ENCODE data around the gene DHRS3. TPM values are rescaled to one million over a fixed set of nuclear protein-coding genes. Genes with fewer than 3 reads are reported as not detected.
"Not testable (repeated sequence)": the region's sequence is repeated elsewhere in the genome, so short reads cannot be mapped to it uniquely, and the experiment has no call there.

DHRS3 gene
- polyA plus RNA-seq, 10 donors, result 11.8 to 25.6 (median 17.0) TPM

DNA sequence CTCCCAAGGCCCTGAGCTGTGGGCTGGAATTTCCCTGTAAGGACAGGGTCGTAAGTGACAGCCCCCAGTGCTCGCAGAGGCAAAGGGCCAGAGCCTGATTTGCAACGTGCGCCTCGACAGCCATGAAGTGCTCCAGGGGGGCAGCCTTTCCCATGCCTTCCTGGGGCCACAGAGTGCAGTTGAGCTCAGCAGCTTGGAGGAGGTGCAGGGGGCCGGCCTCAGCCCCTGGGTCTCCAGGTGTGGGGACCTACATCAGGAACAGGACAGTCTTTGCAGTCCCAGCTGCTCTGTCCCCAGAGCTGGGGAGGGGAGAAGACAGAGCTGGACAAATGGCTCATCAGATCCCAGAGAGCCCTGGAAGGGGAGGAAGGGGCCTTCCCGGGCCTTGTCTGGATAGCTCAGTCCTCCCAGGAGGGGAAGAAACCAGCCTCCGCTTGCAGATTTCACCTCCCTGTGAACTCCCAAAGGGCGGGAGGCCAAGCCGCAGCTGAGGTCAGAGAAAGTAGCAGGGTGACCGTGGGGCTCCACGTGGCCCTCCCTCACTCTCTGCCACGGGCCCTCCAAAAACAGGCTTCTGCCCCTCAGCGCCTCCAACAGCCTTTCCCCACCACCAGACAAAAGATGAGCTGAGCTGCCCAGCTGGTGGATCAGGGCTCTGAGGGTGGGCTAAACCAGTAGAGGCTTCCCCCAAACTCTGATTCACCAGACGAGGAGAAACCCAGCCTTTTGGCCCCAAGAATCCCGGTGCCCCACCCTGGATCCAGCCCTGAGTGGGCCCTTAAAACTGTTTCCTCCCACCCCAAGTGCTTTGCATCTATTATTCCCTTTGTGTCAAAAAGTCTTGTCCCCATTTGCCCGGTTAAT, 76.5 kb downstream of the DHRS3 start:
- DNase-seq, result peak in 1 of 3 donors; percentile 67

DNA sequence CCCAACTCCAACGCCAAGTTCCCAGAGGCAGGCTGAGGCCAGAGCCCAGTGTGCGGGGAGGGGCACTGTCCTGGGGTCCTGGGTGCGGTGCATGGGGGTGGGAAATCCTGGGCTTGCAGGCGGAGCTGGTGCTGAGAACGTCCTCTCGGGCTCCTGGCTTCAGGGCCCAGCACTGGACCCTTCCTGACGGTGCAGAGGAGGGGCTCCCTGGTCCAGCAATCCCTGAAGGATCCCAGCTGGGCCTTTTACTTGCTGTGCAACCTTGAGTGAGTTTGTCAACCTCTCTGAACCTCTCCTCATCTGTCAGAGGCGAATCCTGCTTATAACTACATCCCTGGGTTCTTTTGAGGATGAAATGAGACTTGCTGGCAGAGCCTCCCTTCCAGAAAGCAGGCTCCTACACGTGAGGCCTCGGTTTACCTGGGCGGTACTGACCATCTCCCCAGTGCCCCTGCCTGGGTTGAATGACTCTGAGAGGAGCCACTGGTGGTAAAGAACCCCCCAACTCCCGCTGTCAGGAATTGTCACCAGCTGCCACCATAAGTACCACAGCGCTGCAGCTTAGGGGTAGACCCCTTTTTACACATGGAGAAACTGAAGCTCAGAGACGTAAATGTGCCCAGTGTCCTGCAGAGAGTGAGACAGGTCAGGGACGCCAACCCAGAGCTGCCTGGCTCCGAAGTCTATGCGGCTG, 77.3 kb downstream of the DHRS3 start:
- no peak for DNase-seq

DNA sequence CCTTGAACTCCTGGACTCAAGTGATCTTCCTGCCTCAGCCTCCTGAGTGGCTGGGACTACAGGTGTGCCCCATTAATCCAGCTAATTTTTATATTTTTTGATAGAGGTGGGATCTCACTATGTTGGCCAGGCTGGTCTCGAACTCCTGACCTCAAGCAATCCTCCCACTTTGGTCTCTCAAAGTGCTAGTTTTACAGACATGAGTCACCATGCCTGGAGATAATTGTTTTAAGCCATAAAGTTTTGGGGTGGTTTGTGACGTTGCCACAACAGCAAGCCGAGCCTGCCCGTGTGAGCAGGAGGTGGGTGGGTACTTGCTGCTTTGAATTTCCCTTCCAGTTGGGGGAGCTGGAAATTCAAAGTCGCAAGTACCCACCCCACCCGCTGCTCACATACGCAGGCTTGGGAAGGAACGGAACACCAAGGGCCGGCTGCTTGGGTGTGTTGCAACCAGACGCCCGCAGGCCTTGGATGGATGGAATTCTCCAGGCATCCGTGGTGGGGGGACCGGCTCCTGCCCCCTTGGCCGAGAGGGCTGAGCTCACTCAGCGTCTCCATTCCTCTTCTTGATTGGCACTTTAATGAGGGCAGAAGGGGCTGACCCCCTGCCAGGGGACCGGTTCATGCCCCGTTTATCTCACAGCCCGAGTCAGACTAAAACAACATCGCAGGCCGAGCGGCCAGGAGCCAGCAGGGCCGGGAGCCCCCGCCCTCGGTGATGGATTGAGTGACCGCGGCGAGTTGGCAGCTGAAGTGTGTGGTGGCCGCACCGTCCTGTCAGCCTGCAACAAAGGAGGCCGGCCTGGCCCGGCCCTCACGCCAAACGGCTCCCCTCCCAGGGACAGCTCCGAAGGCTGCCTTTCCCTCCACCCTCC, 78.1 kb downstream of the DHRS3 start:
- DNase-seq, result peak; percentile 69 to 86 (median 79)

DNA sequence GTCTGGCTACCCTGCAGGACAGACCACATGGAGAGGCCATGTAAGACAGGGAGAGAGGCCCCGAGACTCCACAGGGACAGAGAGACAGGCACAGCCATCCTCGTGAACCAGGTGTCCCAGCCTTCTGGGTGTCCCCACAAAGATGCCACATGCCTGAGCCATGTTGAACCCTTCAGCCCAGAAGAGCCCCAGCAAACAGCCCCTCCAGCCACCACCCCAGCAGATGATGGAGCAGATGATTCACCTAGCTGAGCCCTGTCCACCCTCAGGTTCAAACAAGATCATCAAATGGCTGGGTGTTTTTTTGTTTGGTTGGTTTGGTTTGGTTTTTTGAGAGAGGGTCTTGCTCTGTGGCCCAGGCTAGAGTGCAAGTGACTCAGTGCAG, 78.7 kb downstream of the DHRS3 start:
- DNase-seq, result no peak

DNA sequence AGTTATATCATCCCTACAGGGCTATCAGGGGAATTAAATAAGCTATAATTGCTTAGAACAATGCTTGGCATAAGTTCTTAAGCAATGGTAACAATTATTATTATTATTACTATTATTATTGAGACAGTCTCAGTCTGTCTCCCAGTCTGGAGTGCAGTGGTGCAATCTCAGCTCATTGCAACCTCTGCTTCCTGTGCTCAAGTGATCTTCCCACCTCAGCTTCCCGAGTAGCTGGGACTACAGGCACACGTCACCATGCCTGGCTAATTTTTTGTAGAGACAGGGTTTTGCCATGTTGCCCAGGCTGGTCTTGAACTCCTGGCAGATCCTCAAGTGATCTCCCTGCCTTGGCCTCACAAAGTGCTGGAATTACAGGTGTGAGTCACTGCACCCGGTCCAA, 79.5 kb downstream of the DHRS3 start:
- DNase-seq, result not testable (repeated sequence)

DNA sequence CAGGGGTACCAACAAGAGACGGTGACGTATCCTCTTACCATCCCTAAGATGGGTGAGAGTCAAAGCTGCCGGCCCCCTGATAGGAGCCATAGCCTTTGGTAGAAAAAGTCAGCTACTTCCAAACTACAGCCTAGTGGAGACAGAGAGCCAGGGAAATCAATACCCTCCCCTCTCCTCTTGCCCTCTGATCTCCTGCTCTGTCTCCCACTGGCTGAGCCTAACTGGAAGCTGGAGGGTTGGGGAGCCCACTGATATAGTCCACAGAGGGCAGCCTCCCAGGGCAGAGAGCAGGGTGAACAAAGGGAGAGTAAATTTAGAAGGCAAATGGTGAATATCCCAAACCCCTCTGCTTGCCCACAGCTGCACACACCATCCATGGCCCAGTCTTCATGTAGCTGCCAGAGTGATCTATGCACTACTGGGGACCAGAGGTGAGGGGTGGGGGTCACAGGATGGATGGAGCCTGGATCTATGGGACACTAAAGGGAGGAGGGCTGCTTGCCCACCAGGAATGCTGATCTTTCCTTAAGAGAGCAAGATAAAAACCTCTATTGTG, 80.0 kb downstream of the DHRS3 start:
- DNase-seq, result no peak

DNA sequence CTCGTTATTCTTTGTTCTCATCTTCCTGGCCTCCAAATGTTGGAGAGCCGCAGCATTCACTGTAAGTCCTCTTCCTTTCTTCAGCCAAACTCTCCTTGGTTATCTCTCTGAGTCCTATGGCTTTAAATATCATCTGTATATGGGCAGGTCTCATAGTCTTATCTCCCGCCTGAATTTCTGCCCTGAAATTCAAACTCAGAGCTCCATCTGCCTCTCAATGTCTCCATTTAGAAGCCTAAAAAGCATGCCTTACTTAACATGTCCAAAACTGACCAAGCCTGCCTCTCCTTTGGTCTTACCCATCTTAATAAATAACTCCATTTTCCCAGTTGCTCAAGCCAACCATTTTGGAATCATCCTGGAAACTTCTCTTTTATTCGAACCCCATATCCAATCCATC, 80.7 kb downstream of the DHRS3 start:
- no peak for DNase-seq

DNA sequence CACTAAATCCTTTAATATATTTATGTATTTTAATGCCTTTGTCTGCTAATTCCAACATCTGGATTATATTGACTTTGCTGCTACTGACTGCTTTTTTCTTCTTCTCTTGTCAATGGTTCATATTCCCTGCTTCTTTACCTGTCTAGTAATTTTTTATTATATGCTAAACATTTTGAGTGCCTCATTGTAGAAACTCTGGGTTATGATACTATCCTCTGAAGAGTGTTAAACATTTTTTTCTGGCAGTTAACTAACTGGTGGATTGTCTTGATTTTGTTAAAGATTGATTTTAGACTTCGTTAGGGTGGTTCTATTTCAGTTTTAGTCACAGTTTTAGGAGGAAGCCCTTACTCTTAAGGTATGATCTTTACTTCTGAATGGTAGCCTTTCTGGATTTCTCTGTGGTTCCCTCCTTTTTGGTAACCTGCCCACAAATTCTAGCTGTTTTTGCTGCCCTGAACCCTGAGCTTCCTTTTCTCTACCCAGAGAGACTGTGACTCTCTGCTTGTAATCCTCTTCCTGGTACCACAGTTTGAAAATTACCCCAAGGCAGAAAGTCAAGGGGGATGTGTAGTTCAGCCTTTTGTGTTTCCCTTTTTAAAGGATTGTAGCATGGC, 81.9 kb downstream of the DHRS3 start:
- no peak for DNase-seq

DNA sequence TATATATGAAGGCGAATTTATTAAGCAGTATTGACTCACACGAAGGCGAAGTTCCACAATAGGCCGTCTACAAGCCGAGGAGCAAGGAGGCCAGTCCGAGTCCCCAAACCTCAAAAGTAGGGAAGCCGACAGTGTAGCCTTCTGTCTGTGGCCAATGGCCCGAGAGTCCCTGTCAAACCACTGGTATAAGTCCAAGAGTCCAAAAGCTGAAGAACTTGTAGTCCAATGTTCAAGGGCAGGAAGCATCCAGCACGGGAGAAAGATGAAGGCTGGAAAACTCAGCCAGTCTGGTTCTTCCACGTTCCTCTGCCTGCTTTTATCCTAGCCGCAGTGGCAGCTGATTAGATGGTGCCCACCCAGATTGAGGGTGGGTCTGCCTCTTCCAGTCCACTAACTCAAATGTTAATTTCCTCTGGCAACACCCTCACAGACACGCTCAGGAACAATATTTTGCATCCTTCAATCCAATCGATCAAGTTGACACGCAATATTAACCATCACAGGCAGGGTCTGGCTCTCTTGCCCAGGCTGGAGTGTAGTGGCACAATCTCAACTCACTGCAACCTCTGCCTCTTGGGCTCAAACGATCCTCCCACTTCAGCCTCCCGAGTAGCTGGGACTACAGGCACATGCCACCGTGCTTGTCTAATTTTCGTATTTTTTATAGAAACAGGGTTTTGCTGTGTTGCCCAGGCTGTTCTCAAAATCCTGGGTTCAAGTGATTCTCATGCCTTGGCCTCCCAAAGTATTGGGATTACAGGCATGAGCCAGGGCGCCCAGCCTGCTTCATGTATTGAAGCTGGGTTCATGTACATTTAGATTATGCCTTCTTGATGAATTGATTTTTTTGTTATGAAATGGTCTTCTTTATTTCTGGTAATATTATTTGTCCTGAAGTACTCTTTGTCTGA, 85.3 kb downstream of the DHRS3 start:
- DNase-seq, result no peak

DNA sequence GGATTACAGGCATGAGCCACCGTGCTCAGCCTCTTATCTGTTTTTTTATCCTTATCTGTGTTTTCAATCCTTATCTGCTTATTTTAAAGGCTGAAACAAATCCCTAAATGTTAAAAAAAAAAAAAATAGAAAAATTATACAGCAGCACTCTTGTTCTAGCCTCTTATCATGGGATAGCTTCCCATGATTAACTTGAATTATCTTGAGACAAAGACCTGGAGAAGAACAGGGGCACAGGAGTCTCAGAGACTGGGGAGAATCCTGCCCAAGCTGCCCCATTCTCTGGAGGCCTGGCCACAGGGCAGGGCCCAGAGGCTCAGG, 86.9 kb downstream of the DHRS3 start:
- no peak for DNase-seq

DNA sequence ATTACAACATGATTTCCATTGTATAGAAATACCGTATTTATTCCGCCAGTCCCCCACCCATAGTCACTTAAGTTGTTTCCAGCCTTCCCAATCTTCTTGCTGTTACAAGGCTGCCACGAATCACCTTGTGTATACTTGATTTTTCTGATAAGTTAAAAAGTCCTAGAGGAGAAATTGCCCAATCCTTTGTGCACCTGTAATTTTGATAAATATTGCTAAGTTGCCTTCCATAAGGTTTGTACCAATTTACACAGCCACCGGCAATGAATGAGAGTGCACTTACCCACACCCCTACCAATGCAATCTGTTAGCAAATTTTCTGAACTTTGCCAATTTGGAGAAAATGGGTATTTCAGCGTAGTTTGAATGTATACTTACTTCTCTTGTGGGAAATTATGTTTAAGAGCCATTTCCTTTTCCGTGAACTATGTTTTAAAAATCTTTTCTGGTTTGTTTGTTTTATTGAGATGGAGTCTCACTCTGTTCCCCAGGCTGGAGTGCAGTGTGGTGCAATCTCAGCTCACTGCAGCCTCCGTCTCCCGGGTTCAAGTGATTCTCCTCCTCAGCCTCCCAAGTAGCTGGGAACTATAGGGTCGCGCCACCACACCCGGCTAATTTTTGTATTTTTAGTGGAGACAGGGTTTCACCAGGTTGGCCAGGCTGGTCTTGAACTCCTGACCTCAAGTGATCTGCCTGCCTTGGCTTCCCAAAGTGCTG, 87.4 kb downstream of the DHRS3 start:
- no peak for DNase-seq

DNA sequence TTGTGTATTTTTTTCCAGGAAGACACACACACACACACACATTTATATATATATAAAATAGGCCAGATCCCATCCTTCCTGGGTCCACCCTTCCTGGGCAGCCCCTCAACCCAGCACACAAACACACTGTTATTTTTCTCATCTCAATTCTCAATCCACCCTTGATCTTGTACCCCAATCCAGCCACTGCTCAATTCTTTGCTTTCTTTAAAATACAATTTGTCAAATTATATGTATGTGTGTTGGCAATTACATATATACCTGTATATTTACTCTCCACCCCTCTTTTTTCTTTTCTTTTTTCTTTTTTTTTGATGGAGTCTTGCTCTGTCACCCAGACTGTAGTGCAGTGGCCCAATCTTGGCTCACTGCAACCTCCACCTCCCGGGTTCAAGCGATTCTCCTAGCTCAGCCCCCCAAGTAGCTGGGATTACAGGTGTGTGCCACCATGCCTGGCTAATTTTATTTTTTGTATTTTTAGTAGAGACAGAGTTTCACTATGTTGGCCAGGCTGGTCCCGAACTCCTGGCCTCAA, 88.3 kb downstream of the DHRS3 start:
- DNase-seq, result no peak

DNA sequence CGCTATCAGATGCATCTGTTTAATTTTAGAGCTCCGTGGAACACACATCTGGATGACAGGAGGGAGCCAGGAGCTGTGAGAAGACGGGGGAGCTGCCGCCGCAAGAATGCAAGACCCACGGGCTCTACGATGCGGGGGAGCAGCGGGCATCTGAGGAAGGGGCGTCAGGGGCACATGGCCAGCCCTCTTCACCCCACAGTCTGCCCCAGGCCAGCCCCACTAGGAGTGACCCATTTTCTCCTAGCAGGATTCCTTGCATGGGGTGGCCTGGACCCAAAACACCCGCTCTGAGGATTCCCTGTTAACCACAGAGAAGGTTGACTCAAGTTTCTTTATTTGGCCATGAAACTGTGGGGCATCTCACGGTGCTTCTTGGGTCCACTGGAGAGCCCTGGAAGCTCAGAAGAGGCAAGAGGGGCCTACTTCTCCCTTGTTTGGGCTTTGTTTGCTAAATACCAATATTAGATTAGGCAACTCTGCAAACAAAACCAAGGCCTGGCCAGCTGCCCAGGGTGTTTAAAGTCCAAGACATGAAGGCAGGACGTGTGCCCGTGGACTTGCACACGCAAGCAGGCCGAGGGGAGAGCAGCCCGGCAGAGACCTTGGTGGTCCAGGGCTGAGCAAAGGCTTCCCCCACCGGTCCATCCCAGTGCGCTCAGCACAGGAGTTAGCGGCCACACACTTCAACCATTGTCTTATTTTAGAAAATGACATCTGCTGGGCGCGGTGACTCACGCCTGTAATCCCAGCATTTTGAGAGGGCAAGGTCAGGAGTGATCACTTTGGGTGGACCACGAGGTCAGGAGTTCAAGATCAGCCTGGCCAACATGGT, 89.8 kb downstream of the DHRS3 start:
- no peak for DNase-seq

DNA sequence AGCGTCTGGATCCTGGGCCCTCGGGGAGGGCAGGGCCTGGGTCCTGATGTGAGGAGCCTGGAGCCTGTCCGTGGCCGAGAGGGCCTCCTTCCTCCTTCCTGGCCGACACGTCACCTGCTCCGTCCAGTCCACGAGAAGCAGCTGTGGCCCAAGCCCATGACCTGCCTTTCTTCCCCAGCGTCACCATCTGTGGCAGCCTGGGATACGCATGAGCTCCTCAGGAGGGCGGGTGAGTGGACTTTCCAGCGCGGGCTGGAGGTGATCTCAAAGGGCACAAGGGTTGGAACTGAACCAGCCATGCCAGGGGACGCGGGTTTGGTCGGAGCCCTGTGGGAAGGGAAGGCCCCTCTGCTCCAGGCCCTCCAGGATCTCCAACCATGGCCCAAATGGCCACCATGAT, 90.4 kb downstream of the DHRS3 start:
- DNase-seq, result no peak

DNA sequence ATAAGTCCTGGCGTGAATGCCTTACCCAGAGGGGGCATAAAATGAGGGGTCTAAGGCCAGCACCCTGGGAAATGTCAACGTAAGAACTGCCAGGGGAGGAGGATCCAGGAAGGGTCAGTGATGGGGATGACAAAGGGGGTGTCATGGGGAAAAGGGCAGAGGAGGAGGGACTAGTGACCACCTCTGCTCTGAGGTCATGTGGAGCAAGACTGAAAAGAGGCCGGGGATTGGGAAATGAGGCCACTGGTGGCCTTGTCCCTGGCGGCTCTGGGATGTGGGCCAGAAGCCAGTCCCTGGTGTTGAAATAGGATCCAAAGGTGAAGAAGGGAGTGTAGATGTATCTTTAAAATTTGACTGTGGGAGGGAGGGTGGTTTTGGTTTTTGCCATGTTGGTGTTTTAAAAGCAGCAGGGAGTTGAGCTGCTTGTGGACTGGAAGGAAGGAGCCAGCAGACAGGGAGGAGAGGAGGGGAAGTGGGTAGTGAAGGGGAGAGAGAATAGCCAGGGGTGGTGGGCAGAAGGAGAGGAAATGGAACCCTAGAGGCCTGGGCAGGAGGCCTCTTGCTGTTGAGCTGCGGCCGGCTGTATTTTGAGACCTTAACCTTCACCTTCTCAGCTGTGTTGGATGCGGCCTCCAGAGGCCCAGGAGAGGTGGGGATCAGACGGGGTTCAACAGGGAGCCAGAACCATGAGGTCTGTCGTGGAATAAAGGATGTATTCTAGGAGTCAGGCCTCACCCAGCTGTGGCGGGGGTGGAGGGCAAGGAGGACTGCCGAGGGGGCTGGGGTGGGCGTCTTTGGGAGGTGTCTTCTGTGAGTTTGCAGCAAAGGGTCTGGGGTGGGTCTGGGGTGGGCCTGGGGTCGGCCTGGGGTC, 92.5 kb downstream of the DHRS3 start:
- DNase-seq, result no peak

DNA sequence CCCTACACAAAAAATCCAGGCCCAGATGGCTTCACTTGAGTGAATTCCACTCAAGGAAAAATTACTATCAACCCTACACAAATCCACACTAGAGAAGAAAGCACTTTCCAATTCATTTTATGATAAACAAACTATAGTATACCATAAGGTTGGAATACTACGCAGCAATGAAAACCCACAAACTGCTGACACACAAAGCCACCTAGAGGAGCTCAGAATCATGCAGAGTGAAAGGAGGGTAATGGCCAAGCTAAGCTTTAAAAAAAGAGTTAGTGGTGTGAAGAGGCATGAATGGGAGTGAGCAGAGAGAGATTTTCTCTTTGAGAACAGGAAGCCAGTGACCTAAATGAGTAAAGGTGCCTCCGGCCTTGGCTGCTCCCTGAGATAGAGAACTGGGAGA, 93.7 kb downstream of the DHRS3 start:
- DNase-seq, result no peak

DNA sequence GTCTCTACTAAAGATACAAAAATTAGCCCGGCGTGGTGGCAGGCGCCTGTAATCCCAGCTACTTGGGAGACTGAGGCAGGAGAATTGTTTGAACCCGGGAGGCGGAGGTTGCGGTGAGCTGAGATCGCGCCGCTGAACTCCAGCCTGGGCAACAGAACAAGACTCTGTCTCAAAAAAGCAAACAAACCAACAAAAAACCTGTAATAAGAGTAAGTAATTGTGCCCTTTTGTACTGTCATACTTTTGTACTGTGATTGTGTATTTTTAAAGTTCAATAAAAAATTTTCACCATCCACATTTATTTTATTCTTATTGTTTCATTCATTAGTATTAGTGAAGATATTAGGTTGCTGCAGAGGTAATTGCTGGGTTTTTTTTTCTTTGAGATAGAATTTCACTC, 95.2 kb downstream of the DHRS3 start:
- not testable (repeated sequence) for DNase-seq

DNA sequence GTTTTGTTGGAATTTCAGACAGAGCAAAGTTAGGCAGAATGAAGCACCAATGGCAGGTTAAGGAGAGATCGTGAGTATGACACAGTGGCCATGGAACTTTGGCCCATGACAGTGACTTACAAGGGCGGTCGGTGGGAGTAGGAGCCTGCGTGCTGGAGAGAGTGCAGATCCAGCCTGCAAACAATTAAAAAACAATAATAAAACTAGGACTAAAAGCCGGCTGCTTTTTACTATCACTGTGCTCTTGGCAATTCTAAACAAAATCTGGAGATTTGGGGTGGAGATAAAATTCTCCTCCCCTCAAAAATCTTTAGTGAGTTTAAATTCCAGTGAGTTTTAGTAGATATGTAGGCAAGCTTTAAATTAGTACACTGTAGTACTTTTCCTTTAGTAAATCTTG, 96.9 kb downstream of the DHRS3 start:
- DNase-seq, result peak in 1 of 3 donors; percentile 34

Data from muscle of back (tissue), 11 donors.